ENCODE data around the gene PHKB. TPM values are rescaled to one million over a fixed set of nuclear protein-coding genes. Genes with fewer than 3 reads are reported as not detected.

PHKB gene
- total and polyA plus RNA-seq, 3 donors from 2014 or later: 66.7 to 168 (median 136) TPM

- H3K9me3 ChIP-seq: no peaks in the 10 kb centered on the region
- no peak overlapping the region for H3K27ac ChIP-seq
- intact Hi-C loops (cut with DNase I; ENCODE audit: low total_unique reads): no loop called here
- TF ChIP-seq CTCF (IDR thresholded peaks at IDR 0.05) (no peak), POLR2A (IDR thresholded peaks at IDR 0.05) (no peak)
- no peaks in the 10 kb centered on the region for H3K4me1 ChIP-seq
- no peak overlapping the region for H3K4me3 ChIP-seq
- no peaks in the 10 kb centered on the region for H3K36me3 ChIP-seq (ENCODE audit: low read depth, missing control alignments)
- DNase-seq: no peak
- H3K27me3 ChIP-seq: no peaks in the 10 kb centered on the region
- 77 to 92% methylated on average over 3 of the region's 3 CpGs for WGBS, 2 donors
These were observed 289.2 kb downstream of the PHKB start for GRCh38 chr16:47750371-47750770.

Small RNAs within 50 kb of the gene (small RNA-seq; reads per million reads assigned to genes)
- 0 to 0.09 reads per million in 2 donors for gene RNA5SP425

Other genes starting within 250 kb of the PHKB start
- gene ITFG1, start 268 bp upstream of the PHKB start, total RNA-seq: 100 to 1,000 TPM; 121 to 130 TPM
- 94.7 TPM for gene ITFG1, start 268 bp upstream of the PHKB start, polyA plus RNA-seq (ENCODE audit: insufficient read depth, low read depth, low replicate concordance)